NCI-H2196 (cell line): ENCODE measurements around the gene CR1.
"Not testable (repeated sequence)": the region's sequence is repeated elsewhere in the genome, so short reads cannot be mapped to it uniquely, and the experiment has no call there.

Experiments used
- DNase-seq: peaks from one replicate; lab custom pipeline; 2025; ENCODE audit not compliant: unreplicated experiment; lab: John Stamatoyannopoulos, UW

The CR1 gene

GRCh38 chr1:207502726-207503125 lies 6.8 kb downstream of the CR1 start:
- DNase-seq: no peak

- DNase-seq: no peak
Observed at GRCh38 chr1:207503950-207504349, 8.0 kb downstream of the CR1 start.

- no peak for DNase-seq
Observed at GRCh38 chr1:207504438-207504837, 8.5 kb downstream of the CR1 start.

GRCh38 chr1:207510444-207510843 lies 14.5 kb downstream of the CR1 start:
- no peak for DNase-seq

- DNase-seq: no peak
Observed at GRCh38 chr1:207514890-207515289, 18.9 kb downstream of the CR1 start.

- DNase-seq: no peak
Observed at GRCh38 chr1:207516729-207517128, 20.8 kb downstream of the CR1 start.

- no peak for DNase-seq
Observed at GRCh38 chr1:207518608-207519236, 22.8 kb downstream of the CR1 start.

GRCh38 chr1:207519505-207520399 lies 23.8 kb downstream of the CR1 start:
- DNase-seq: no peak

- not testable (repeated sequence) for DNase-seq
Observed at GRCh38 chr1:207520400-207521345, 24.7 kb downstream of the CR1 start.

- not testable (repeated sequence) for DNase-seq
Observed at GRCh38 chr1:207525239-207525638, 29.3 kb downstream of the CR1 start.

- DNase-seq: not testable (repeated sequence)
Observed at GRCh38 chr1:207528401-207528800, 32.4 kb downstream of the CR1 start.

- not testable (repeated sequence) for DNase-seq
Observed at GRCh38 chr1:207536263-207536662, 40.3 kb downstream of the CR1 start.

- not testable (repeated sequence) for DNase-seq
Observed at GRCh38 chr1:207546677-207547357, 50.9 kb downstream of the CR1 start.

GRCh38 chr1:207554823-207555222 lies 58.9 kb downstream of the CR1 start:
- DNase-seq: not testable (repeated sequence)

- peak; percentile 21 for DNase-seq
Observed at GRCh38 chr1:207565546-207566468, 69.8 kb downstream of the CR1 start.

GRCh38 chr1:207571926-207572325 lies 76.0 kb downstream of the CR1 start:
- not testable (repeated sequence) for DNase-seq

GRCh38 chr1:207573074-207573473 lies 77.1 kb downstream of the CR1 start:
- DNase-seq: not testable (repeated sequence)

- not testable (repeated sequence) for DNase-seq
Observed at GRCh38 chr1:207575381-207575780, 79.4 kb downstream of the CR1 start.

- DNase-seq: no peak
Observed at GRCh38 chr1:207578796-207579435, 83.0 kb downstream of the CR1 start.
